ENCODE results near the gene CLOCK. TPM values are rescaled to one million over a fixed set of nuclear protein-coding genes. Genes with fewer than 3 reads are reported as not detected.

The CLOCK gene
- total and polyA plus RNA-seq, 2 experiments from 2014 or later, result 9.6 to 29.3 TPM

DNA sequence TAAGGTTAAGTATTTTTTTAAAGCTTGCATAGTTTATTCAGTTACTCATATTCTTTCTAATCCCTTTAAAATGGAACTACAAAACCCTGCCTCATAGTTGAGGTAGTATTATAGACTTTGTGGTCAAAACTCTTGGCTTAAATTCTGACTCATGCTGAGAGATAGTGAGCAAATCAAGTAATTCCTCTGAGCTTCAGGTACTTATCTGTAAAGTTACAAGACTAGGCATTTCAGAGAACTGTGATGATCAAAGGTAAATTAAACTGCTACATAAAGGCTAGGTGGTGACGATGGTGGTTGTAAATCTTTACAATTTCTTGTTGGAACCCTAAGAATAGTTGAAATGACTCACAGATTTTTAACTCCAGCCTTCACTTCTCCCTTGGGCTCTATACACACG is 3.2 kb upstream of the CLOCK start:
- Histone ChIP-seq H3K27ac (no peak overlapping the region), H3K9me3 (ENCODE audit: low read depth) (no peaks in the 10 kb centered on the region), H3K4me3 (no peak overlapping the region), H3K27me3 (no peaks in the 10 kb centered on the region), H3K9me2 (replicated peaks; ENCODE audit: insufficient read depth) (no peaks in the 10 kb centered on the region), H3K4me1 (ENCODE audit: insufficient read depth) (peaks cover 12% of the 10 kb centered on the region), H3K36me3 (replicated peaks; ENCODE audit: insufficient read depth, low read depth) (no peaks in the 10 kb centered on the region), H4K20me1 (ENCODE audit: insufficient read depth, poor library complexity, severe bottlenecking) (no peaks in the 10 kb centered on the region), H3K79me2 (peaks cover 4% of the 10 kb centered on the region), H3K4me2 (no peak overlapping the region), H2AFZ (no peak overlapping the region)
- peak; percentile 51 for DNase-seq (ENCODE audit: low spot score)
- WGBS (ENCODE audit: low lambda C conversion rate, missing lambda C conversion rate), result 41% methylated on average over 2 of the region's 2 CpGs
- TF ChIP-seq, protein P1, sequence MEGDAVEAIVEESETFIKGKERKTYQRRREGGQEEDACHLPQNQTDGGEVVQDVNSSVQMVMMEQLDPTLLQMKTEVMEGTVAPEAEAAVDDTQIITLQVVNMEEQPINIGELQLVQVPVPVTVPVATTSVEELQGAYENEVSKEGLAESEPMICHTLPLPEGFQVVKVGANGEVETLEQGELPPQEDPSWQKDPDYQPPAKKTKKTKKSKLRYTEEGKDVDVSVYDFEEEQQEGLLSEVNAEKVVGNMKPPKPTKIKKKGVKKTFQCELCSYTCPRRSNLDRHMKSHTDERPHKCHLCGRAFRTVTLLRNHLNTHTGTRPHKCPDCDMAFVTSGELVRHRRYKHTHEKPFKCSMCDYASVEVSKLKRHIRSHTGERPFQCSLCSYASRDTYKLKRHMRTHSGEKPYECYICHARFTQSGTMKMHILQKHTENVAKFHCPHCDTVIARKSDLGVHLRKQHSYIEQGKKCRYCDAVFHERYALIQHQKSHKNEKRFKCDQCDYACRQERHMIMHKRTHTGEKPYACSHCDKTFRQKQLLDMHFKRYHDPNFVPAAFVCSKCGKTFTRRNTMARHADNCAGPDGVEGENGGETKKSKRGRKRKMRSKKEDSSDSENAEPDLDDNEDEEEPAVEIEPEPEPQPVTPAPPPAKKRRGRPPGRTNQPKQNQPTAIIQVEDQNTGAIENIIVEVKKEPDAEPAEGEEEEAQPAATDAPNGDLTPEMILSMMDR (IDR thresholded peaks at IDR 0.05; ENCODE audit: poor library complexity), result no peak
- TF ChIP-seq EZH2 (IDR thresholded peaks at IDR 0.05; ENCODE audit: borderline replicate concordance) (no peak), EZH2phosphoT487 (IDR thresholded peaks at IDR 0.05; ENCODE audit: low read depth, severe bottlenecking, unreplicated experiment) (no peak)

DNA sequence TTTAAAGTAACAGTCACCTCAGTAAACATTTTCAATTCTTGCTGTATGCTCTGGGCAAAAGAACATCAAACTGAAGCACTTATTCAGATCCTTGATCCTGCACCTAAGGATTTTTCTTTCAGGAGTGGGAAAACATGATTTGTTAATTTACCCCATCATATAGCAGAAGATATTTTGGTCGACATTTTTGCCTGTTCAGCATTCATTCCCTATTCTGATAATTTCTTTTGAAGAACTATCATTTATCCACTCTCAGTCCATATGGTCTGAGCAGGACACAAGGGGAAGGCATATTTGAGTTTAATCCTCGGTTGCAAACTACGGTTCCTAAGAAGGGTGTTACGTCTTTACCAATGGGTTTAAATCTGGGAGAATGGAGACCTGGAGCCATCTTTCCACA is 1.2 kb upstream of the CLOCK start:
- H3K4me2 ChIP-seq, result peak overlapping the region; percentile 87
- DNase-seq (ENCODE audit: low spot score), result no peak
- H4K20me1 ChIP-seq (ENCODE audit: insufficient read depth, poor library complexity, severe bottlenecking), result peaks cover 8% of the 10 kb centered on the region
- H3K27ac ChIP-seq, result peak overlapping the region; percentile 96
- no peaks in the 10 kb centered on the region for H3K9me2 ChIP-seq (replicated peaks; ENCODE audit: insufficient read depth)
- TF ChIP-seq, protein P1 (IDR thresholded peaks at IDR 0.05; ENCODE audit: poor library complexity), result no peak
- TF ChIP-seq EZH2 (IDR thresholded peaks at IDR 0.05; ENCODE audit: borderline replicate concordance), result no peak
- no peak for TF ChIP-seq EZH2phosphoT487 (IDR thresholded peaks at IDR 0.05; ENCODE audit: low read depth, severe bottlenecking, unreplicated experiment)
- peaks cover 24% of the 10 kb centered on the region for H3K79me2 ChIP-seq
- H2AFZ ChIP-seq, result peak overlapping the region; percentile 90
- H3K36me3 ChIP-seq (replicated peaks; ENCODE audit: insufficient read depth, low read depth), result no peaks in the 10 kb centered on the region
- no peaks in the 10 kb centered on the region for H3K9me3 ChIP-seq (ENCODE audit: low read depth)
- H3K4me3 ChIP-seq, result peak overlapping the region; percentile 70
- H3K27me3 ChIP-seq, result no peaks in the 10 kb centered on the region
- H3K4me1 ChIP-seq (ENCODE audit: insufficient read depth), result peaks cover 31% of the 10 kb centered on the region
- WGBS (ENCODE audit: low lambda C conversion rate, missing lambda C conversion rate), result 59% methylated on average over 4 of the region's 4 CpGs

DNA sequence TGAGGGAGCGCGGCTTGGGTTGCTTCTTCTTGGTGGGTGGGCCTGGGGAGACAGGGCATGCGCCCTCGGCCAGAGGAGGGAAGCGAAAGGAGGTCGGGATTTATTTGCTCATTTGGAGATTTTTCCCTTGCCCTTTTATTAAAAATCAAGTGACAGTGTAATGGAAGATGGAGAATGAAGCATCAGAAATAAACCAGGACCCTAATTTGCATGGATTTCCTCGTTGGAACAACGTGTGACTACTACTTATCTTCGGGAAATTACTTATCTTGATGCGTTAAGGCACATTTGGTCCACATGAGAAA is 709 bp upstream of the CLOCK start:
- peak; percentile 61 for DNase-seq (ENCODE audit: low spot score)
- 1% methylated on average over 10 of the region's 10 CpGs for WGBS (ENCODE audit: low lambda C conversion rate, missing lambda C conversion rate)

More for the DNA sequence above, 709 bp upstream of the CLOCK start:
- peaks cover 12% of the 10 kb centered on the region for H4K20me1 ChIP-seq (ENCODE audit: insufficient read depth, poor library complexity, severe bottlenecking)
- peaks cover 29% of the 10 kb centered on the region for H3K79me2 ChIP-seq
- H3K4me2 ChIP-seq, result peak overlapping the region; percentile 87
- peak overlapping the region; percentile 96 for H3K27ac ChIP-seq
- H2AFZ ChIP-seq, result peak overlapping the region; percentile 90
- no peaks in the 10 kb centered on the region for H3K9me3 ChIP-seq (ENCODE audit: low read depth)
- no peaks in the 10 kb centered on the region for H3K36me3 ChIP-seq (replicated peaks; ENCODE audit: insufficient read depth, low read depth)
- TF ChIP-seq, protein P1 (IDR thresholded peaks at IDR 0.05; ENCODE audit: poor library complexity), result no peak
- TF ChIP-seq EZH2phosphoT487 (IDR thresholded peaks at IDR 0.05; ENCODE audit: low read depth, severe bottlenecking, unreplicated experiment), result no peak
- no peak for TF ChIP-seq EZH2 (IDR thresholded peaks at IDR 0.05; ENCODE audit: borderline replicate concordance)
- no peaks in the 10 kb centered on the region for H3K9me2 ChIP-seq (replicated peaks; ENCODE audit: insufficient read depth)
- peak overlapping the region; percentile 70 for H3K4me3 ChIP-seq
- H3K4me1 ChIP-seq (ENCODE audit: insufficient read depth), result peaks cover 31% of the 10 kb centered on the region
- H3K27me3 ChIP-seq, result no peaks in the 10 kb centered on the region
